Activated CD8-positive, alpha-beta memory T cell treated with anti-CD3 and anti-CD28 coated beads, Interleukin-2, amount 50 U/mL, for 24 hours (primary cell): Measurements from ENCODE around the gene ABHD2.

Experiments
- DNase-seq: peaks from one replicate; pipeline ENCODE4 v3.0.0-alpha.2; 2020; ENCODE audit errors: extremely low read depth

ABHD2 gene

GRCh38 chr15:89165677-89166076 is 77.4 kb downstream of the ABHD2 start:
- DNase-seq, result no peak

DNA sequence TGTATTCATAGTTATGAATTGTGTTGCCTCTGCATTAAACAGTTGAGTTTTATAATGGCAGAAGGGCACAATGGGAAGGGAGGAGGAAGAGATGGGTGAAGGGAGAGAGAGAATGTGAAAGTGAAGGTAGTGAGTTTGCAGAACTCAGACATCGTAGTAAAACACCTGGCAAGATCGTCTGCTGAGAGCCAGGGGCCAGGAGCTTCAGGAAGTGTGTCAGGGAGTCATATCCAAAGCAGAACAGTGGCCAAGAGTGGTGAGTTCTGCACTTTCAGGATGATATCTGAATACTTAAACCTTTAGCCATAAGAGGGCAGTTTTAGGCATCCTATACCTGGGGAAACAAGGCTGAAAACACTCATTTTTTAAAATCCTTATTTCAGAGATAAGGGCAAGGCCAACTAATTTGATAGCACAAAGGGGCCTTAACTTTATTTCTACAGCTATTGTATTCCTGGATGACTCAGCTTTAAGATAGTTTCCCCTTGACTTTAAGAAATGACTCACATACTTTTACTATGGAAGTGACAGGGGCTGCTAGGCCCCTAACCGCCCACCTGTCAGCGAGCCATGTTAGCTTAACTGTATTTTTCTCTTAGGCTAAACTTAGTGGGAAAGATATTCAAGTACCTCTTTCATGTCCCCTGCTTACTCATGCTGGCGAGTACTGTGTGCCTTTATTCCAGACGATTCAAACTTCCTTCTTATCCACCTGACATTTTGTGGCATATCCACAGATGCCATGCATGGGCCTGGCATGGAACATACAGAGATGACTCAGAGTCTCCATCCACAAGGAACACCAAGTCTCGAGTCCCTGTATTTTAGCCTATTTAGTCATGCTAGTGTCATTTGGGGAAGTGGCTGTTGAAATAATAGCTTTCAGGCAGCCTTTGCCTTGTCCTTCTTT is 79.3 kb downstream of the ABHD2 start:
- peak; percentile 40 for DNase-seq

GRCh38 chr15:89168316-89168833 is 80.1 kb downstream of the ABHD2 start:
- DNase-seq, result no peak

DNA sequence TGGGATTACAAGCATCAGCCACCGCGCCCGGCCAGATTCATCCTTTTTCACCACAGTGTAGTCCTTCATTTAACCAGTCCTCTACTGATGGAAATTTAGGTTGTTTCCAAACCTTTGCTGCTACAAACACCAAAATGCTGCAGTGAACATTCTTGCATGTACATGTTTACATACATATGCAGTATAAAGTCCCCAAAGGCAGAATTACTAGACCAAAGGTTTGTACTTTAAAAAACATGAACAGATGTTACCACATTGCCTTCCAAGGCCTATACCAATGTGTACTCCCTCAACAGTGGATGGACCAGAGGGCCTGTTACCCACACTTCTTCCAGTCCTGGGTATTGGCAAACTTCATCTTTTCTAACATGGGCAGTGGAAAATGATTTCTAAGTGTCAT is 82.1 kb downstream of the ABHD2 start:
- DNase-seq, result no peak

DNA sequence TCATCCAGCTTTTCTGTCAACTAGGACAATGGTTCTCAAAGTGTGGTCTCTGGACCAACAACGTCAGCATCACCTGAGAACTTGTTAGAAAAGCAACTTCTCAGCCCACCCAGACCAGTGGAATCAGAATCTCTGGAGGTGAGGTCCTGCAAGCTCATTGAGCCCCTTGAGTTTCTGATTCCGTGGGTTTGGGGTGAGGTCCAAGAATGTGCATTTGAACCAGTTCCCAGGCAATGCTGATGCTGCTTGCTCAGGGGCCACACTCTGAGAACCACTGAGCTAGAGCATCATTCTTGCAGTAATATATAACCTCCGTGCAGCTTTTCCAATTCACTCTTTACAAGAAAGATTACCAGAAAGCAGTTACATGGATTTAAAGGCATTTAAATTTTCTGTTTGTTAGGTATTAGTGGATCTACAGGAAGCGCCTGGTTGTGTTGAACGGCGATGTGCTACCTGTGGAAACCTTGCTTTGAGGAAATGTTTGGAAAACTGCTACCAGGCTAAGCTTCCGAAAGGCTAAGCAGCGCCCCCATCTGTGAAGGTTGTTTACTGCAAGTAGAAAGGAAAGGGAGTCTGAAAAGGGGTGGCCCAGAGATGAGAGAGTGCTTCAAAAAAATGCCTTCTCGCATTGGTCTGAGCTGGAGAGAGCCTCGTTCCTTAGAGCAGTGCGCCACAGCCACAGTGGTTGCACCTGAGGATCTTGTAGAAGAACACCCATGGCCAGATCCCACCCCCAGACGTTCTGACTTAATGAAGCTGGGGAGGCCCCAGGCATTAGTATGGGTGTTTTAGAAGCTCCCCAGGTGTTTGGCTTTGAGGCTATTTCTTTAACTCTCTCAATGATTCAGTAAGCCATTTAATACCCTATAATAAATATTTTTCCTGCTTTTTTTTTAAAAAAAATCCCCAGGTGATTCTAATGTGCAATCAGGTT is 83.1 kb downstream of the ABHD2 start:
- no peak for DNase-seq

DNA sequence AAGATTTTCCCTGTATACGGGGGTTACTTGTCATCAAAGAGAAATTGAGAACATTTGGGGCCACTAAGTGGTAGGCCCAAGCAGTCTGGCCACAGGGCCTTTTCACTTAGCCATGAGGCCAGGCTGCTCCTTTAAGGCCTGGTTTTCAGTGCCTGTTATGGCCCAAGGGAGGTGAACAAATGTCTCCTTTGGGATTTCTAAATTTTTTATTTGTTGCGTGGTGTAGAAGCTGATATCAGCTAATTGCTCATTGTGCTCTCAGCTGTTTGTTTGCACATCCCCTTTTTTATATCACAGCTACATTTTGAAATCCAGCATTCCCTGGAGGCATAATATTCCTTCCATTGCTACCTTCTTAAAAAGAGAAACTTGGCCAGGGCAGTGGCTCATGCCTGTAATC is 84.7 kb downstream of the ABHD2 start:
- DNase-seq, result no peak

DNA sequence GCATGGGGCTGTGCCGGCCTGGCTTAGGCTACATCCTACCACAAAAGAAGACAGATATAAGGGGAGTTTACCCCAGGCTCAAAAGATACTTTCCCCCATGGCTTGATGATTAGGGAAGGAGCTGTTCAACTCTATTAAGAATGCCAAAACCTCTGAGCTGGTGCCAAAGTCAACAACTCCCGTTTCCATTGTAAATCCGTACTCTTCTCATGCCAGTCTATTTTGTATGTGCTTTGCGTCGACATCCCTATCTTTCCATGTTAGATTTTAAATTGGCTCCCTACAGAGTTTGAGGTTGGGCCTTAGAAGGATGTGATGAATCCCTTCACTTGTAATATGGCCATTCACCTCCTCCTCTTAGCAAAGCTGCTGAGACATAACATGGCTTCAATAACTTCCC is 86.2 kb downstream of the ABHD2 start:
- DNase-seq, result no peak

DNA sequence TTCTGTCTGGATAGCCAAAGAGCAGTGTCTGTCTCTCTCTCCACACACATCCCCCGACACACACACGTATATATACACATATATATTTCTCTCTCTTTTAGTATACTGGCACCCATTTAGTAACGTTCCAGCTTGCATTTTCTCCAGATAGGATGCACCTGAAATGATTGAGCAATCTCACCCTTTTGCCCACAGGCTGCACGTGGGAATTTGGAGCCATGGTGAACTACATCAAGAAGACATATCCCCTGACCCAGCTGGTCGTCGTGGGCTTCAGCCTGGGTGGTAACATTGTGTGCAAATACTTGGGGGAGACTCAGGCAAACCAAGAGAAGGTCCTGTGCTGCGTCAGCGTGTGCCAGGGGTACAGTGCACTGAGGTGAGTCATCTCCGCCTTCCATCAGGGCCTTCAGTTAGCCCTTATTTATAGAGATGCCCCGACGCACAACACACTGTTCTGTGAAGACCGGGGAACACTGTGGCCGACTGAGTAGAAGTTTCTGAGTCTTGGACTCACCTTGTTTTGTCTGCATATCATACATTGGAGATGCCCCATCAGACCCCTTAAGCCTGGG is 87.4 kb downstream of the ABHD2 start:
- DNase-seq, result no peak

GRCh38 chr15:89177116-89177515 is 88.9 kb downstream of the ABHD2 start:
- DNase-seq, result no peak

DNA sequence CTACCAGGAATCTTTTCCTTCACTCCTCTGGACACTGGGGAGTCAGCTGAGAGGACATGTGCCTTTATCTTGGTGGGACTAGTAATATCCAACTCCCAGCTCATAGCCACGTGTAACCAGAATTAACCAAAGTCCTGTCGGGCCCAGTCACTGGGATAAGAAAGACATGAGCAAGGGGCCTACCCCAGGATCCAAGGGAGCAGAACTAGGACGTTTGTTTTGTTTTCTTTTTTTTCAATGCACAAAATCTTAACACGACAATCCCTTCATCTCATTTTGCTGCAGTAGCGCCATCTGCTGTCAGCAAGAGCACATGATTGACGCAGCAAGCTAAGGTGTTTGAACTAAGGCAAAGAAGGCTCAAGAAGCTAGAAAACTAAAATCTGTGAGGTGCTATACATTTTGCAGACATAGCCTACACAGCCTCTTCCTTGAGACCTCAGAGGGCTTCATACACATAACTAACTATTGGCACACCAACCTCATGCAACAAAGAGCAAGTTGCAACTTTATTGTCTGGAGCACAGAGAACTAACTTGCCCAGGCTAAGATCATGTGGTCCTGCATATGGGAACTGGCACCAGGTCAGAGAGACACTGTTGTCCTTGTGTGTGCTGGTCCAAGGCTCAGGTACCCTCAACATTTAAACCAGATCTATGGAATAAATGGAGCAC is 89.5 kb downstream of the ABHD2 start:
- DNase-seq, result peak; percentile 27

- no peak for DNase-seq
Measured at GRCh38 chr15:89178307-89178977, 90.2 kb downstream of the ABHD2 start.

DNA sequence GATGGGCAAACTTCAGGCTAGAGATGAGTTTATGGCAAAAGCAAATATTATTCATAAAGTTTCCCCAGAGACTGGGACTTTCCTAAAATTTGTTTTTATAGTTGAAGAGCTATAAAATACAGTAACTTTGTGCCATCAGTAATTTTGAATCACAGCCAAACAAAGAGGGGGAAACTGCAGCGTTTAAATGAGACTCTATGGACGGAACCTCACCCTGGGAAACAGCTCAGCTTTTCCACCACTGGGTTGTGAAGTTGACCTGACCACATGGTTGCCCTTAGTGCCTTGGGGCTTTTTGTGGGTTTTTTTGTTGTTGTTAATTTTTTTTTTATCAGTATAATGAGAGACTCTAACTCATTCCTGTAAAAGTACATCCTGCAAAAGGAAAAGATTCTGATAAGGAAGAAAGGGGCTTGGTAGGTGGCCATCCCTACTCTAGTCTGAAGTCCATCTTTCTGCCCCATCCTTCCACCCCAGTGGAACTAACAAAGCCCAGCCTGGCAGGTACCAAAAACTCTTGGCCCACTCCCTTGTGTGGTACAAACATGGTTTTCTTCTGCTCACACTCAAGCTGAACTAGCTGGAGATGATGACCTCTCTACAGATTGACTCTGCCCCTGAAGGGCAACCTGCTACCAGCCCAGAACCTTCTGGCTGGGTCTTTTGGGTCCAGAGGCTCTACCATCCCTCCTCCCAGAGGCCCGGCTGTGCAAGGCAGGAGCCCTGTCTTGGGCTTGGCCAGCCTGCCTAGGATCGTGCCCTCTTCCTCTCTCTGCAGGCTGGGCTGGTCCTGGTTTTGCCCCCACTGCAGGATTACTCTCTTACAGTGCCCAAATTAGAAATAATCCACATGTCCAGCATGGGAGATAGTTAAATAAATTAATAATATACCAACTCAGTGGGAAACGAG is 92.0 kb downstream of the ABHD2 start:
- DNase-seq, result peak; percentile 25

- DNase-seq, result no peak
Measured at GRCh38 chr15:89184357-89184756, 96.1 kb downstream of the ABHD2 start.

GRCh38 chr15:89184886-89185526 is 96.8 kb downstream of the ABHD2 start:
- no peak for DNase-seq

GRCh38 chr15:89186803-89187202 is 98.5 kb downstream of the ABHD2 start:
- no peak for DNase-seq

DNA sequence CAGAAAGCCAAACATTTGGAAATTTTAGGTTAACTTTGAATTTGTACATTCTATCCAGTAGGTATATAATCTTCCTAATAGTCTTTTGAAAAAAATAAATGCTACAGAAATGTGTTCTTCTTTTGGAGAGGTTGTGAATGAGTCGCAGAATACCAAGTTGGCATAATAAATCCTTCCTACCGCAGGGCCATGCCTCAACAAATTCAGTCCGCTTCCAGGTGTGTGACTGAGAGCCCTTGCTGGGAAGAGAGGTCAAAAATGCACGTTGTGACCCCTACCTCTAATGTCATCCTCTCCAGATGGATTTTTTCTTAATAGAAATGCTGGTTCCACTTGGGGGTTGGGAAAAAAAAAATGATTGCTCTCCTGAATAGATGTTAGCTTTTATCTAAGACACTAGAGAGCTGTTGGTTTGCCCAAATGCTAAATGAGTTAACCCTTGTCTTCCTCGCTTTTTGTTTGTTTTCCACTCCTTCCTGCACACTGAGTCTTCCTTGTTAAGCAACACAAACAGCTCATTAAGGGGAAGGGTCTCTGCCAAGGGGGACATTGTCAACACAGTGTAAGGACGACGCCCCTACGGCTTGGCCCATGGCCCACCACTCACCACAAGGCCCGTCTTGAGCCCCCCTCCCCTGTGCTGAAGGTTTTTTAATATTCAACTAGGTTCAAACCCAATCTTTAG is 99.2 kb downstream of the ABHD2 start:
- DNase-seq, result no peak

DNA sequence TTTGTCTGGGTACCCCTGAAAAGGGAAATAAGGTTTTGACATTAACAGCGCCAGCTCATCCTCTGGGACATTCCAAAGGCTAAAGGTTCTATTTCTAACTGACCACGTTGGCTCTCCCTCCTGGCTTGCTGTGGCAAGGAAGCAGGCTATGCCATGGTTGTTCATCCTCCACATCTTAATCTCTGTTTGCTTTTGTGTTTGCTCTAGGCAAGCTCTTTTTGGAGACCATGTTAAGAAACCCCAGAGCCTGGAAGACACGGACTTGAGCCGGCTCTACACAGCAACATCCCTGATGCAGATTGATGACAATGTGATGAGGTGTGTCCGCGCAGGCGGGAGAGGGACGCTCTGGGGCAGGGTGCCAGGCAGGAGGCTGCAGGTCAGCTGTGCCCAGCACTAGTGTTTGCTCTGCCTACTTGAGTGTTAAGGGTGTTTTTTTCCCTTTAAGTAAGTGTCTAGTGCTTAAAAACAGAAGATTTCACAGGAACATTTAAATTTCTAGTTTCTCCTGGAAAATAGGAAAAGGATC is 99.8 kb downstream of the ABHD2 start:
- DNase-seq, result no peak

DNA sequence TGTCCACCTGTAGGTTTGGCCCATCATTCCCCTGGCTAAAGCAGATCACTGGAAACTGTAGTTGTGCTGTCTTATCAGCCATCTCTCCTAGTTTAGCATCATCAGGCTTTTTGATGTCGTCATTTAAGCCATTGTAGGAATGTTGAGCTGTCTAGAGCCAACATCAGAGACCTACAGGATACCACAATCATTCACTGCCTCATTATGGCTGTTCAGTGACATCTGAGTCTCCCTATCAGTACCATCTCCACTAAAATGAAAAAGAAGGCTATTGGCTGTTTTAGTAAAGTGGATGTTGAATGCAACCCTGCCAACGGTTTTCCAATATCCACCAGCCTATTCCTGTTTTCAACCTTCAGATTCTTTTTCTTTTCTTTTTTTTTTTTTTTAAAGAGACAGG is 103.9 kb downstream of the ABHD2 start:
- DNase-seq, result no peak

- DNase-seq, result no peak
Measured at GRCh38 chr15:89192766-89193165, 104.5 kb downstream of the ABHD2 start.
